EL (cell line): ENCODE data around the gene ADAM12.

Experiments
- DNase-seq: peaks from one replicate; pipeline ENCODE4 v3.0.0-alpha.2; 2016

The ADAM12 gene

DNA sequence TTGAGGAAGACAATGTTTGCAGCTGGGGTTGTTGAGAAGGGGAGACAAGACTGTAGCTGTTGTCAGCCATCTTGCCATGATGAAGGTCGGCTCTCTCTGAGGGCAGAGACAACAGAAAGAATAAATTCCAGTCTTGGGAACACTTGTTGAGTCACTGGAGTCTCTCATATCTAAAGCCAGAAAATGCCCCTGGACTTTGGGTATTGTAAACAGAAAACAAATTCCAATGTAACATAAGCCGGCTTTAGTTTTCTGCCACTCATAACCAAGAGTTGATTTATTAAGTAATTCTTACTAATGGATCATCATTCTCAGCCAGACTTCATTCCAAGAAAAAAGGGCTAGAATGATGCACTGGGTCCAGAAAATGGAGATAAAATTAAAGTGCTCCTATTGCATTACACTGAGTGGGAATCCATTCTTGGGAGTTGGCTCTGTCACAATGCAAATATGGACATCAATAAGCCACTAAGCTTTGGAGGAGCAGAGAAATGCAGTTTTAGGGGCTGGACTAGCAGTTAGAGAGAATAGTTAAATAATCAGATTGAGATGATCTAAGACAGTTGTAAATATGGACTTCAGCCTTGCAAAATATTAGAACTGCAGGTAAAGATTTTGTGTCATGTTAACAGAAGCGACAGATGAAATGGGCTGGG, 78.9 kb downstream of the ADAM12 start:
- peak; percentile 14 for DNase-seq

GRCh38 chr10:126302826-126303665, 85.2 kb downstream of the ADAM12 start:
- peak; percentile 15 for DNase-seq

DNA sequence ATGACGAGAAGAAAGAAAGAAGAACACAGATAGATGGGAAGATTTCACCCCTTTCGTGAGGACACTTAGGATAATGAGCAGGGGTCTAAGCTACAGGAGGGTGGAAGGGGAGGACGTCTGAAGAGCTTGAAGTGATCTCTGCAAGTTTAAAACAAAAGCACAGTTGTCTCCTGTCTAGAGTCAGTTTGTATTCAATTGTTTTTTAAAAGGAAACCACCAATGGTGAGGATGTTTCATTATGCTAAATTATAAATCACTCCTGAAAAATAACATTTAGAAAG, 85.9 kb downstream of the ADAM12 start:
- DNase-seq = no peak

DNA sequence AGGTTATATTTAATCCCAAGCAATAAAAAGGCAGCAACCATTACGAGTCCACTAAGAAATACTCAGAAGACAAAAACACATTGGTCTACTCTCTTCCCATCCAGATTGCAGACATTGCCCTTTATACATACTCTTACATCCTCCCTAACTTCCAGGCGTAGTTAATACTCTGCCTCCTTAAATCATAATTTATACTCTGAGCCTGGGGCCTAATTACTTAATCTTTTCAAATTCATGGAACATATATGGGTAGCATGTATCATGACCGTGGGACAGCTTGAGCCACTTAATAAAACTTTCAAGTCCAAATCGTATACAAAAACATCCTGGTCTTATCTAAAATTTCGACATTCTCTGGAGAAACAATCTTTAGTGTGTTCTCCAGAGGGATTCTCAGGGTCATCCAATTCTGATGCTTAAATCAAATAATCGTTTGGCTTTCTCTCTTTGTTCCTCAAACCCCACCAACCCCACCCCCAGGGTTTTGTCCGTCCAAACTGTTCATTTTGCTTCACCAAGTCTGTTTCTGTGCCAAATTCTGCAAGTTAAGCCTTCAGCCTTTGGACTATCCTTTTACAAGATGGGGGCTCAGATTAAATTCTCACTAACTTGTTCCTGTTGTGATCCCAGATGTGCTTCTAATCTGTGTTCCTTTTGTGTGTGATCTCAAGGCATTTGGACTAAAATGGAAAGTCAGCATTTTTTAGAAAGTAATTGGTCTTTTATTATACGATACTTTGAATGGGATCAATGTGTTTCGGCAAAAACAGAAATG, 86.4 kb downstream of the ADAM12 start:
- no peak for DNase-seq

GRCh38 chr10:126294451-126294850, 93.8 kb downstream of the ADAM12 start:
- DNase-seq = no peak

DNA sequence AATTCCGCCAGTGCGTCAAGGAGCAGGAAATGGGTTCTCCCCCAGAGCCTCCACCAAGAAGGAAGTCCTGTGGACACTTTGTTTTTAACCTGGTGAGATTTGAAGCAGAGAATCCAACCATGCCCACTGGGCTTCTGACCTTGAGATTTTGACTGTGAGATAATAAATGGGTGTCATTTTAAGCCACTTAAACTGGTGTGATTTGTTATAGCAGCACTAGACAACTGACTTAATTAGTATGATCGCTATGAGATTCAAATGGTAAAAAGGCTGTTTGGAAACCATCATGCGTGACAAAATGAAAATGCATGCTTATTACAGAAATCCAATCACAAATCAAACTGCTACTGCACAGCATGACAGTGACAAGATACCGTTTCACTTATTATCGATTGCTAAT, 98.0 kb downstream of the ADAM12 start:
- DNase-seq = no peak

- DNase-seq = no peak
Observed at GRCh38 chr10:126288547-126289493, 99.5 kb downstream of the ADAM12 start.

GRCh38 chr10:126286256-126286780, 102.0 kb downstream of the ADAM12 start:
- DNase-seq = no peak

- DNase-seq = no peak
Observed at GRCh38 chr10:126283307-126283706, 105.0 kb downstream of the ADAM12 start.

GRCh38 chr10:126278851-126279250, 109.4 kb downstream of the ADAM12 start:
- no peak for DNase-seq

- DNase-seq = no peak
Observed at GRCh38 chr10:126277181-126277580, 111.1 kb downstream of the ADAM12 start.

- no peak for DNase-seq
Observed at GRCh38 chr10:126272526-126272925, 115.8 kb downstream of the ADAM12 start.

GRCh38 chr10:126270111-126270510, 118.2 kb downstream of the ADAM12 start:
- DNase-seq = peak; percentile 79

DNA sequence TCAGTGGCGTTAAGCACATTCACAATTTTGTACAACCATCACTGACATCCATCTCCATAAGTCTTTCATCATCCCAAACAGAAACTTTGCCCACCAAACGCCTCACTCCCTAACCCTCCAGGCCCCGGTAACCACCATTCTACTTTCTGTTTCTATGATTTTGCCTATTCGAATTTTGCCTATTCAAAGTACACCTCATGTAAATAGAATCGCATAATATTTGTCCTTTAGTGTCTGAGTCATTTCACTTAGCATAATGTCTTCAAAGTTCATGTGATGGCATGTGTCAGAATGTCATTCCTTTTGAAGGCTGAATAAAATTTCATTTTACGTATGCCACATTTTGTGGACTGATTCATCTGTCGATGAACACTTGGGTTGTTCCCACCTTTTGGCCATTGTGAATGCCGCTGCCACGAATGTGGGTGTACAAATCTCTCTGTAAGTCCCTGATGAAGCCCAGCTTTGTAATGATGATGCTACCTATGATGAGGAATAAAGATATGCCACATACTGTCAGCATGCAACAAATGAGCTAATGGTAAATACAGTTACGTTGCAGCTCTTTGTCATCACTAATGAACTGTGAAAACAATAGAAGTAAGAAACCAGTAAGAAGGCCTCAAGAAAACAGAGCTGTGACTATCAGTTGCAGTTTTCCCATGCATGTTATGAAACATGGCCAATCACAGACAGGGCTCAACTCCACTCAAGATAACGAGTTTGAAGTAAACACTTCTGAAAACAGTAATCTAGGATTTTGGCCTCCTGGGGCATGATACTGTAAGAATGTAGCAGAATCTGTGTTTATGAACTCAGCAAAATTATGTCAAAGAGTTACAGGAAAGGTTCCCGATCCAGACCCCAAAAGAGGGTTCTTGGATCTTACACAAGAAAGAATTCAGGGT, 120.0 kb downstream of the ADAM12 start:
- no peak for DNase-seq

- DNase-seq = no peak
Observed at GRCh38 chr10:126264102-126265018, 123.9 kb downstream of the ADAM12 start.

- DNase-seq = no peak
Observed at GRCh38 chr10:126263006-126263676, 125.1 kb downstream of the ADAM12 start.

GRCh38 chr10:126262233-126262838, 125.9 kb downstream of the ADAM12 start:
- DNase-seq = no peak

DNA sequence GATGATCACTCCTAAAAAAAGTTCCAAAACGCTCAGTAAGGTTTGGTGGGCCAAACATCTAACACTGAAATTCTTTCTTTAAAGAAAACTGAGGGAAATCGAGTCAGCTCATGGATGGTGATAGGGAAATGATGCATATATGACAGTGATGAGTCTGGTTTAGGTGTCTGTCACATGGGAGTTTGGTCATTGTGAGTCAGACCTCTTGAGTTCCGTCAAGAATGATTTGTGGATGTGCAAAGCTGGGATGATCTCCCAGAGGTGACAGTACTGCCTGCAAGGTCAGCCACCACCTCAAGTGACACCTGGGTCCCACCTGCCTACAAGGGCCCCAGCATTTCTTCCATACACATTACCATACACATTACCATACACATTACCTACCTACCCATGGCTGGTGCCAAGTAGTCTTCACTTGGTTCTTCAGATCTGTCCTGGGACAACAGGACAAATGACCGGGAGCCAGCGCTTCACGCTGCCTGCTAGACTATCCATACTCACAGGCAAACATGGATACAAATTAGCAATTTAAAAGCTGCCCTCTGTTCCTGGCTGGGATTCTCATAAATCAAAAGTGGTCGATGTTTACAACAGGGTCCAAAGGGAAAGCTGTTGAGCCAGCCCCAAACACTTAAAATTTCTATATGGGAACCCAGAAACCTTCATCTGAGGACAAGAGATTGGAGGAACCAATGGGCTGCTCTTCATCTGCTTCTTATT, 128.4 kb downstream of the ADAM12 start:
- no peak for DNase-seq
